GM12878 (cell line): ENCODE measurements around the gene WDR17. TPM values are rescaled to one million over a fixed set of nuclear protein-coding genes. Genes with fewer than 3 reads are reported as not detected.

Experiments used
- ATAC-seq: fragments of 200-7000 bp; cut with Tn5 transposase; 3 replicates; pipeline ENCODE4 v1.9.1; 2020; ENCODE audit warnings: mild to moderate bottlenecking, moderate library complexity
- BruUV-seq: library from RNA; stranded (reverse); fragments of 400-500 nt; replicated peaks from 2 replicates; lab custom pipeline; 2021; lab: Mats Ljungman, UMichigan
- CTCF ChIA-PET: fragments of 300-600 bp; sonication (Branson Sonifier 250); formaldehyde crosslinking; extraction: SDS; loops from one replicate; lab custom pipeline; 2021; ENCODE audit warnings: inconsistent platforms; lab: Yijun Ruan, JAX
- POLR2A ChIA-PET: fragments of 350-600 bp; formaldehyde crosslinking; extraction: SDS; loops from one replicate; lab custom pipeline; 2021; ENCODE audit warnings: inconsistent platforms; lab: Charles Lee
- RAD21 ChIA-PET: fragments of 300-600 bp; sonication (Branson Sonifier 250); formaldehyde crosslinking; loops from one replicate; lab custom pipeline; 2023; ENCODE audit warnings: antibody characterized with exemption; ENCODE audit not compliant: unreplicated experiment; lab: Charles Lee
- SMC1A ChIA-PET: fragments of 300-600 bp; sonication (Branson Sonifier 250); formaldehyde crosslinking; loops from one replicate; lab custom pipeline; 2023; ENCODE audit not compliant: unreplicated experiment, uncharacterized antibody; lab: Charles Lee
- DNase-seq: peaks from one replicate; pipeline ENCODE4 v3.0.0-alpha.2; 2011; ENCODE audit warnings: low read depth, low spot score
- FAIRE-seq: peaks from 3 replicates; lab custom pipeline; 2011; peaks lifted over from hg19 to GRCh38; lab: Jason Lieb, UNC
- H2AFZ ChIP-seq: 2 replicates; pipeline ENCODE4 v1.6.0; 2011; ENCODE audit warnings: low read depth, low read length, control low read depth; ENCODE audit not compliant: control insufficient read depth
- H3K27ac ChIP-seq: 2 replicates; pipeline ENCODE4 v1.5.1; 2011; ENCODE audit warnings: control low read depth; ENCODE audit not compliant: control insufficient read depth, insufficient read depth
- H3K27me3 ChIP-seq, 2 experiments: replicated peaks in 1 of 2; 2 replicates each; pipeline versions ENCODE4 v1.6.0 to v1.6.1; 2011; ENCODE audit warnings: low read length in 1 of 2; ENCODE audit not compliant: control insufficient read depth in 2 of 2, insufficient read depth in 2 of 2
- H3K36me3 ChIP-seq, 2 experiments: 2 replicates each; pipeline ENCODE4 v1.5.1; 2011; ENCODE audit warnings: low read length in 1 of 2; ENCODE audit not compliant: control insufficient read depth in 2 of 2, insufficient read depth in 2 of 2
- H3K4me1 ChIP-seq: 2 replicates; pipeline ENCODE4 v1.6.1; 2011; ENCODE audit warnings: mild to moderate bottlenecking, low read length, moderate library complexity, mixed read lengths; ENCODE audit not compliant: control insufficient read depth, insufficient read depth
- H3K4me2 ChIP-seq: 2 replicates; pipeline ENCODE4 v1.6.0; 2011; ENCODE audit warnings: control low read depth; ENCODE audit not compliant: control insufficient read depth, insufficient read depth
- H3K4me3 ChIP-seq: fragments of 200-600 bp; sonication (generic); 2 replicates; pipeline ENCODE4 v1.5.1; 2016
- H3K79me2 ChIP-seq: 2 replicates; pipeline ENCODE4 v1.6.0; 2011; ENCODE audit warnings: low read length; ENCODE audit not compliant: control insufficient read depth, insufficient read depth
- H3K9ac ChIP-seq: 2 replicates; pipeline ENCODE4 v1.8.0; 2011; ENCODE audit warnings: low read length, control low read depth, mixed read lengths; ENCODE audit not compliant: control insufficient read depth, insufficient read depth
- H3K9me3 ChIP-seq: replicated peaks from 3 replicates; pipeline ENCODE4 v1.5.1; 2011; ENCODE audit warnings: mild to moderate bottlenecking, low read length; ENCODE audit not compliant: control insufficient read depth, insufficient read depth
- H4K20me1 ChIP-seq: 2 replicates; pipeline ENCODE4 v1.6.0; 2011; ENCODE audit not compliant: control insufficient read depth, insufficient read depth
- ATF7 ChIP-seq: fragments of 450-650 bp; IDR thresholded peaks from 2 replicates; pipeline ENCODE4 v1.6.1; 2016; ENCODE audit warnings: low read depth, mild to moderate bottlenecking
- BCL11A ChIP-seq: IDR thresholded peaks from 2 replicates; pipeline ENCODE4 v1.6.1; 2011; ENCODE audit warnings: low read depth, low read length
- CHD4 ChIP-seq: fragments of 200-600 bp; sonication (generic); IDR thresholded peaks from 2 replicates; pipeline ENCODE4 v1.6.1; 2016; ENCODE audit warnings: mild to moderate bottlenecking
- CREM ChIP-seq: IDR thresholded peaks from 2 replicates; pipeline ENCODE4 v1.6.1; 2014; ENCODE audit warnings: antibody characterized with exemption, low read depth
- MEF2B ChIP-seq: fragments of 450-650 bp; IDR thresholded peaks from 2 replicates; pipeline ENCODE4 v1.6.1; 2018; ENCODE audit warnings: mild to moderate bottlenecking, moderate library complexity; ENCODE audit not compliant: partially characterized antibody, poor library complexity, severe bottlenecking
- NBN ChIP-seq: fragments of 450-650 bp; IDR thresholded peaks from 2 replicates; pipeline ENCODE4 v1.6.1; 2016
- NFXL1 ChIP-seq: fragments of 450-650 bp; IDR thresholded peaks from 2 replicates; pipeline ENCODE4 v1.6.1; 2017; ENCODE audit warnings: antibody characterized with exemption, mild to moderate bottlenecking, borderline replicate concordance
- PAX8 ChIP-seq: fragments of 450-650 bp; IDR thresholded peaks from 2 replicates; pipeline ENCODE4 v1.6.1; 2017; ENCODE audit warnings: mild to moderate bottlenecking, moderate library complexity
- SIN3A ChIP-seq: IDR thresholded peaks from 2 replicates; pipeline ENCODE4 v1.6.1; 2012; ENCODE audit warnings: low read depth, low read length, improper control_type of control experiment
- WGBS: methylation state at CpG from one replicate; pipeline ENCODE4 v1.1.6; 2016; ENCODE audit warnings: low lambda C conversion rate; ENCODE audit not compliant: insufficient replicate concordance, insufficient coverage; ENCODE audit errors: missing lambda C conversion rate; 5-methylcytosine and 5-hydroxymethylcytosine counted together
- in situ Hi-C: fragments of 300-500 bp; cut with MboI; formaldehyde crosslinking; loops from 9 replicates; pipeline ENCODE4 v1.14.3; 2018; ENCODE audit warnings: mixed read lengths
- intact Hi-C: fragments of 100-400 bp; cut with micrococcal nuclease; formaldehyde crosslinking; loops from one replicate; pipeline ENCODE4 v1.14.2; 2022; ENCODE audit not compliant: unreplicated experiment
- polyA plus RNA-seq, 11 experiments: library from polyadenylated mRNA; depleted of rRNA in 4 of 11; unstranded in 6 of 11; stranded (reverse) in 5 of 11; fragments of >200 nt; fragmentation: Nextera tagmentation in 4 of 11; fragmentation: Illumina TruSeq in 1 of 11; extraction: Ambion mirVana in 4 of 11; extraction: Trizol in 1 of 11; gene quantifications; 1 replicate in 1 of 11; 2 replicates in 10 of 11; pipeline versions ENCODE4 v1.2.1 to v1.2.3, GENCODE V29; 2011 to 2016; ENCODE audit warnings: inconsistent platforms in 2 of 11, missing spikeins in 2 of 11, low read depth in 1 of 11
- total RNA-seq, 4 experiments: library from RNA; depleted of rRNA in 3 of 4; stranded (reverse); fragments of >200 nt in 3 of 4; fragmentation: Illumina TruSeq in 1 of 4; extraction: Trizol in 1 of 4; gene quantifications; 2 replicates each; pipeline versions ENCODE4 v1.2.1 to v1.2.3, GENCODE V29; 2013 to 2021
- TF ChIP-seq, protein P1 (sequence below): IDR thresholded peaks from 2 replicates; pipeline ENCODE4 v1.6.1; 2011; ENCODE audit warnings: low read depth, low read length, improper control_type of control experiment, borderline replicate concordance
- TF ChIP-seq, protein P2 (sequence below): fragments of 450-650 bp; IDR thresholded peaks from 2 replicates; pipeline ENCODE4 v1.6.1; 2018; ENCODE audit warnings: borderline replicate concordance, mild to moderate bottlenecking; ENCODE audit not compliant: partially characterized antibody

The WDR17 gene
- total and polyA plus RNA-seq, 10 of the 15 experiments (the other 5 are each of a cell fraction or from before 2014, with no cell fraction given) = 0.43 to 3.8 (median 2.8) TPM

DNA sequence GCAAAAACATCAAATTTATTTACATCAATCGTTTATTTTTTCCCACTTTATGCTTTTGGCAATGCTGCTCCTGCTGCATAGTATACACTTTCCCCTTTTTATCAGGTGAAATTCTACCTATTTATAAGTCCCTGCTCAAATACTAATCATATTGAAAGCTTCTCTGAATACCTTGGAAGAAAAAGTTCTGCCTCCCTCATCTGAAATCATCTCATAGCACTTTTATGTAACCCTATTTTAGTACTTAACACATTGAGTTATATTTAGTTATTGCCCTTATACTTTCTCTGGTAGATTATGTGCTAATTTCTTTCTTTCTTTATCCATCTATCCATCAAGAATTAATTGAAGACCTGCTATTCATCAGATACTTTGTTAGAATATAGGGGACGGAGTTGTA is 1.1 kb upstream of the WDR17 start:
- CTCF ChIA-PET = no interaction called here
- TF ChIP-seq, protein P1, sequence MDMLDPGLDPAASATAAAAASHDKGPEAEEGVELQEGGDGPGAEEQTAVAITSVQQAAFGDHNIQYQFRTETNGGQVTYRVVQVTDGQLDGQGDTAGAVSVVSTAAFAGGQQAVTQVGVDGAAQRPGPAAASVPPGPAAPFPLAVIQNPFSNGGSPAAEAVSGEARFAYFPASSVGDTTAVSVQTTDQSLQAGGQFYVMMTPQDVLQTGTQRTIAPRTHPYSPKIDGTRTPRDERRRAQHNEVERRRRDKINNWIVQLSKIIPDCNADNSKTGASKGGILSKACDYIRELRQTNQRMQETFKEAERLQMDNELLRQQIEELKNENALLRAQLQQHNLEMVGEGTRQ = no peak
- TF ChIP-seq, protein P2, sequence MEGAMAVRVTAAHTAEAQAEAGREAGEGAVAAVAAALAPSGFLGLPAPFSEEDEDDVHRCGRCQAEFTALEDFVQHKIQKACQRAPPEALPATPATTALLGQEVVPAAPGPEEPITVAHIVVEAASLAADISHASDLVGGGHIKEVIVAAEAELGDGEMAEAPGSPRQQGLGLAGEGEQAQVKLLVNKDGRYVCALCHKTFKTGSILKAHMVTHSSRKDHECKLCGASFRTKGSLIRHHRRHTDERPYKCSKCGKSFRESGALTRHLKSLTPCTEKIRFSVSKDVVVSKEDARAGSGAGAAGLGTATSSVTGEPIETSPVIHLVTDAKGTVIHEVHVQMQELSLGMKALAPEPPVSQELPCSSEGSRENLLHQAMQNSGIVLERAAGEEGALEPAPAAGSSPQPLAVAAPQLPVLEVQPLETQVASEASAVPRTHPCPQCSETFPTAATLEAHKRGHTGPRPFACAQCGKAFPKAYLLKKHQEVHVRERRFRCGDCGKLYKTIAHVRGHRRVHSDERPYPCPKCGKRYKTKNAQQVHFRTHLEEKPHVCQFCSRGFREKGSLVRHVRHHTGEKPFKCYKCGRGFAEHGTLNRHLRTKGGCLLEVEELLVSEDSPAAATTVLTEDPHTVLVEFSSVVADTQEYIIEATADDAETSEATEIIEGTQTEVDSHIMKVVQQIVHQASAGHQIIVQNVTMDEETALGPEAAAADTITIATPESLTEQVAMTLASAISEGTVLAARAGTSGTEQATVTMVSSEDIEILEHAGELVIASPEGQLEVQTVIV = no peak
- TF ChIP-seq MEF2B = no peak
- TF ChIP-seq SIN3A = no peak
- no peak for TF ChIP-seq NFXL1
- no peak for TF ChIP-seq NBN
- no peak for TF ChIP-seq CHD4
- TF ChIP-seq CREM = no peak
- TF ChIP-seq ATF7 = no peak
- no peak for TF ChIP-seq PAX8
- no peak for TF ChIP-seq BCL11A
- RAD21 ChIA-PET = no interaction called here
- WGBS = 29% methylated on average over 2 of the region's 2 CpGs
- POLR2A ChIA-PET = no interaction called here
- no peak overlapping the region for H3K4me2 ChIP-seq
- SMC1A ChIA-PET = interaction anchor here (0.7 to 0.9 kb wide), 2 partner anchors 12 to 30 kb away, joined by 3 read pairs; no protein-coding TSS in a partner anchor
- H4K20me1 ChIP-seq = no peaks in the 10 kb centered on the region
- DNase-seq (no peak), ATAC-seq (no peak), FAIRE-seq (no peak)
- H3K27me3 ChIP-seq = no peaks in the 10 kb centered on the region; a peak in 1 of 4 replicates
- no peak overlapping the region for H2AFZ ChIP-seq
- H3K9me3 ChIP-seq = no peaks in the 10 kb centered on the region
- H3K4me1 ChIP-seq = no peaks in the 10 kb centered on the region; the same call in 1 of the 2 replicates
- intact Hi-C loops = no loop called here
- H3K36me3 ChIP-seq = no peaks in the 10 kb centered on the region
- no peak overlapping the region for H3K27ac ChIP-seq
- no TSS peak for BruUV-seq
- in situ Hi-C loops = no loop called here
- H3K79me2 ChIP-seq = no peaks in the 10 kb centered on the region
- H3K9ac ChIP-seq = no peak overlapping the region
- no peak overlapping the region for H3K4me3 ChIP-seq
